Erythroblast (primary cell): Measurements from ENCODE around the gene FAM170B.

ENCODE experiments used
- GATA1 ChIP-seq: IDR thresholded peaks from 2 replicates; pipeline ENCODE4 v1.6.1; 2011; ENCODE audit warnings: low read depth, mild to moderate bottlenecking, control low read depth, low read length, moderate library complexity
- POLR2A ChIP-seq: IDR thresholded peaks from 2 replicates; pipeline ENCODE4 v1.6.1; 2011; ENCODE audit warnings: mild to moderate bottlenecking, low read length

DNA sequence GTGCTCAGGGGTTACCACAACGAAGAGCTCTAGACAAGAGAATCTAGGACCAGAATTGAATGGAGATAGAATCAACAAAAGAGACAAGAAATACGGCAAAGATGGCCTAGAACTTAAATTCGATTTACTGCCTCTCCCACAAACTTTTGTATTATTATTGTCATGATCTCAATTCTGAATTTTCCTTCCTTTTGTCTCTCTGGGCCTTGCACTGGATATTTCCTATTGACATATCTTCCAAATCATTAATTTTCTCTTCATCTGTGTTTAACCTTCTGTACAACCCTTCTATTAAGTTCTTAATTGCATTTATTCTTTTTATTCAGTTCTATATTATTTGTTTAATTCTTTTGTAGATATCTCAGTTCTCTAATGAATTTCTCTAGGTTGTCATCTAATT is 46.9 kb downstream of the FAM170B start:
- TF ChIP-seq POLR2A = no peak
- no peak for TF ChIP-seq GATA1
